Measurements from ENCODE around the gene GPR162.

- TF ChIP-seq CTCF (IDR thresholded peaks at IDR 0.05; ENCODE audit: low read depth, low read length, poor library complexity, severe bottlenecking) (no peak), EZH2phosphoT487 (IDR thresholded peaks at IDR 0.05; ENCODE audit: borderline replicate concordance, low read length) (no peak)
These were observed 12.6 kb downstream of the GPR162 start for GRCh38 chr12:6834254-6834653.
